ENCODE data around the gene KPNB1.

Gene KPNB1

DNA sequence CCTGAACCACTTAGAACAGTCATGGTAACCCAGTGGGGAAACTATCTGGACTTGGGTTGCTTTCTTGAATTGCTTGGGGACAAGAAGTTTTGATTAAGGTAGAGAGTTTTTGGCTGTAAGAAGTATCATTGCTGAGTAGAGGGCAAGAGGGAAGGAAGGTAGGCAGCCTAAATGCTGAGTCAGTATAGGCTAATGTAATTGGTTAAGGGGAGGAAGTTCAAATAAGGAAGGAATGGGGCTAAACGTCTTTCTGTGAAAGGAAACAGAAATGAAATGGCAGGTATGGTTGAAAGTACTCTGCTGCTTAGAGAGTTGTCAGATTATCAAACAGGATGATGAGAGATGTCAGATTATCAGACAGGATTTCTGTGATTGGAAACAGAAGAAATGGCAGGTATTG, 20.3 kb downstream of the KPNB1 start:
- H2AFZ ChIP-seq (ENCODE audit: low read depth): no peak overlapping the region
- H3K4me3 ChIP-seq (IDR thresholded peaks at IDR 0.05; ENCODE audit: insufficient read depth, low read depth, low read length): no peak overlapping the region
- H3K4me2 ChIP-seq: no peak overlapping the region
- no peak overlapping the region for H3K9ac ChIP-seq
- H3K27ac ChIP-seq: peak overlapping the region; percentile 4; the same call in 1 of the 2 replicates
- H3K4me1 ChIP-seq (ENCODE audit: low read depth, poor library complexity, severe bottlenecking): peaks cover 27% of the 10 kb centered on the region
- H3K27me3 ChIP-seq (ENCODE audit: insufficient read depth, low read depth): no peaks in the 10 kb centered on the region
- H3K79me2 ChIP-seq (ENCODE audit: insufficient read depth, low read depth): peaks cover 9% of the 10 kb centered on the region; the same call in 1 of the 2 replicates
- H3K36me3 ChIP-seq (ENCODE audit: insufficient read depth): peaks cover 64% of the 10 kb centered on the region
- no peaks in the 10 kb centered on the region for H4K20me1 ChIP-seq (ENCODE audit: insufficient read depth)
- TF ChIP-seq, protein P1, sequence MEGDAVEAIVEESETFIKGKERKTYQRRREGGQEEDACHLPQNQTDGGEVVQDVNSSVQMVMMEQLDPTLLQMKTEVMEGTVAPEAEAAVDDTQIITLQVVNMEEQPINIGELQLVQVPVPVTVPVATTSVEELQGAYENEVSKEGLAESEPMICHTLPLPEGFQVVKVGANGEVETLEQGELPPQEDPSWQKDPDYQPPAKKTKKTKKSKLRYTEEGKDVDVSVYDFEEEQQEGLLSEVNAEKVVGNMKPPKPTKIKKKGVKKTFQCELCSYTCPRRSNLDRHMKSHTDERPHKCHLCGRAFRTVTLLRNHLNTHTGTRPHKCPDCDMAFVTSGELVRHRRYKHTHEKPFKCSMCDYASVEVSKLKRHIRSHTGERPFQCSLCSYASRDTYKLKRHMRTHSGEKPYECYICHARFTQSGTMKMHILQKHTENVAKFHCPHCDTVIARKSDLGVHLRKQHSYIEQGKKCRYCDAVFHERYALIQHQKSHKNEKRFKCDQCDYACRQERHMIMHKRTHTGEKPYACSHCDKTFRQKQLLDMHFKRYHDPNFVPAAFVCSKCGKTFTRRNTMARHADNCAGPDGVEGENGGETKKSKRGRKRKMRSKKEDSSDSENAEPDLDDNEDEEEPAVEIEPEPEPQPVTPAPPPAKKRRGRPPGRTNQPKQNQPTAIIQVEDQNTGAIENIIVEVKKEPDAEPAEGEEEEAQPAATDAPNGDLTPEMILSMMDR (conservative IDR thresholded peaks at IDR 0.05; ENCODE audit: low read depth, low read length): no peak

DNA sequence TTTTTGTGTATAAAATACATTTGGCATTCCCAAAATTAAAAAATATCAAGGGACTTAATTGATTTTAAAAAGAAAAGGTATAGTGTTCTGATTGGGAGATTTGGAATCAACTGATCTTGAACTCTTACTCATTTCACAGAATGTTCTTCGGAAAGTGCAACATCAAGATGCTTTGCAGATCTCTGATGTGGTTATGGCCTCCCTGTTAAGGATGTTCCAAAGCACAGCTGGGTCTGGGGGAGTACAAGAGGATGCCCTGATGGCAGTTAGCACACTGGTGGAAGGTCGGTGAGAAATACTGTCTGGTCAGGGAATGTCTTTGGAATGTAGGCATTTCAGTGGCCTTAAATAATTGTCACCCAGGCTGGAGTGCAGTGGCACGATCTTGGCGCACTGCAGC, 24.8 kb downstream of the KPNB1 start:
- Histone ChIP-seq H3K9ac (no peak overlapping the region), H3K27me3 (ENCODE audit: insufficient read depth, low read depth) (no peaks in the 10 kb centered on the region), H4K20me1 (ENCODE audit: insufficient read depth) (no peaks in the 10 kb centered on the region), H3K4me1 (ENCODE audit: low read depth, poor library complexity, severe bottlenecking) (peaks cover 4% of the 10 kb centered on the region), H2AFZ (ENCODE audit: low read depth) (no peak overlapping the region), H3K27ac (no peak overlapping the region), H3K79me2 (ENCODE audit: insufficient read depth, low read depth) (peaks cover 8% of the 10 kb centered on the region; the same call in 1 of the 2 replicates), H3K4me2 (no peak overlapping the region), H3K4me3 (IDR thresholded peaks at IDR 0.05; ENCODE audit: insufficient read depth, low read depth, low read length) (no peak overlapping the region), H3K36me3 (ENCODE audit: insufficient read depth) (peaks cover 59% of the 10 kb centered on the region; the same call in 1 of the 2 replicates)
- TF ChIP-seq, protein P1 (conservative IDR thresholded peaks at IDR 0.05; ENCODE audit: low read depth, low read length): no peak

GRCh38 chr17:47675380-47676198, 25.9 kb downstream of the KPNB1 start:
- peaks cover 56% of the 10 kb centered on the region; the same call in 1 of the 2 replicates for H3K36me3 ChIP-seq (ENCODE audit: insufficient read depth)
- H3K4me3 ChIP-seq (IDR thresholded peaks at IDR 0.05; ENCODE audit: insufficient read depth, low read depth, low read length): no peak overlapping the region
- H4K20me1 ChIP-seq (ENCODE audit: insufficient read depth): no peaks in the 10 kb centered on the region
- no peak overlapping the region for H3K4me2 ChIP-seq
- TF ChIP-seq, protein P1 (conservative IDR thresholded peaks at IDR 0.05; ENCODE audit: low read depth, low read length): no peak
- no peaks in the 10 kb centered on the region for H3K4me1 ChIP-seq (ENCODE audit: low read depth, poor library complexity, severe bottlenecking)
- peaks cover 8% of the 10 kb centered on the region; the same call in 1 of the 2 replicates for H3K79me2 ChIP-seq (ENCODE audit: insufficient read depth, low read depth)
- no peaks in the 10 kb centered on the region for H3K27me3 ChIP-seq (ENCODE audit: insufficient read depth, low read depth)
- no peak overlapping the region for H2AFZ ChIP-seq (ENCODE audit: low read depth)
- H3K27ac ChIP-seq: no peak overlapping the region
- H3K9ac ChIP-seq: no peak overlapping the region

GRCh38 chr17:47676199-47676472, 26.4 kb downstream of the KPNB1 start:
- Histone ChIP-seq H3K27me3 (ENCODE audit: insufficient read depth, low read depth) (no peaks in the 10 kb centered on the region), H2AFZ (ENCODE audit: low read depth) (no peak overlapping the region), H3K4me3 (IDR thresholded peaks at IDR 0.05; ENCODE audit: insufficient read depth, low read depth, low read length) (no peak overlapping the region), H4K20me1 (ENCODE audit: insufficient read depth) (no peaks in the 10 kb centered on the region), H3K79me2 (ENCODE audit: insufficient read depth, low read depth) (peaks cover 8% of the 10 kb centered on the region; the same call in 1 of the 2 replicates), H3K4me1 (ENCODE audit: low read depth, poor library complexity, severe bottlenecking) (no peaks in the 10 kb centered on the region), H3K4me2 (no peak overlapping the region), H3K27ac (no peak overlapping the region), H3K36me3 (ENCODE audit: insufficient read depth) (peaks cover 51% of the 10 kb centered on the region; the same call in 1 of the 2 replicates), H3K9ac (no peak overlapping the region)
- TF ChIP-seq, protein P1 (conservative IDR thresholded peaks at IDR 0.05; ENCODE audit: low read depth, low read length): no peak

All from KMS-11 (cell line).